Gastrocnemius medialis (tissue), 4 donors: ENCODE measurements around the gene DCAF5. TPM values are rescaled to one million over a fixed set of nuclear protein-coding genes. Genes with fewer than 3 reads are reported as not detected.

Experiments used
- ATAC-seq, 2 donors: fragments of 150-250 bp; one replicate each; pipeline ENCODE4 v1.9.1; 2016
- DNase-seq, 2 donors: peaks; one replicate each; pipeline ENCODE4 v3.0.0-alpha.2; 2019
- H3K27ac ChIP-seq, 4 donors: fragments of 200-600 bp; sonication (generic); 1 replicate in 1 of 4; 2 replicates in 3 of 4; pipeline ENCODE4 v1.5.1; 2016 to 2018; ENCODE audit warnings: mild to moderate bottlenecking in 2 of 4, moderate library complexity in 1 of 4
- H3K27me3 ChIP-seq, 3 donors: fragments of 200-600 bp; sonication (generic) in 2 of 3; 1 replicate in 1 of 3; 2 replicates in 2 of 3; pipeline versions ENCODE4 v1.5.1 to v1.6.0; 2016 to 2019; ENCODE audit warnings: mild to moderate bottlenecking in 1 of 3, moderate library complexity in 1 of 3
- H3K36me3 ChIP-seq, 2 donors: fragments of 200-600 bp; sonication (generic) in 1 of 2; one replicate each; pipeline ENCODE4 v1.5.1; 2017 to 2018
- H3K4me1 ChIP-seq, 2 donors: fragments of 200-600 bp; sonication (generic) in 1 of 2; one replicate each; pipeline ENCODE4 v1.5.1; 2016 to 2017; ENCODE audit warnings: mild to moderate bottlenecking in 2 of 2
- H3K4me3 ChIP-seq, 4 donors: fragments of 200-600 bp; sonication (generic) in 3 of 4; 1 replicate in 1 of 4; 2 replicates in 3 of 4; pipeline ENCODE4 v1.5.1; 2016 to 2019; ENCODE audit warnings: mild to moderate bottlenecking in 2 of 4
- H3K9me3 ChIP-seq, 3 donors: fragments of 200-600 bp; sonication (generic) in 2 of 3; 1 replicate in 1 of 3; 2 replicates in 2 of 3; pipeline ENCODE4 v1.5.1; 2016 to 2019
- POLR2A ChIP-seq, 2 donors: fragments of 450-650 bp; IDR thresholded peaks; one replicate each; pipeline ENCODE4 v1.6.1; 2017; ENCODE audit warnings: antibody characterized with exemption in 2 of 2, mild to moderate bottlenecking in 2 of 2, moderate library complexity in 2 of 2
- in situ Hi-C, 4 donors: fragments of 200-750 bp; cut with MboI; loops; one replicate each; pipeline versions ENCODE4 v1.15.0 to v1.8.0; 2017; ENCODE audit warnings: low sequenced_read_pairs in 4 of 4
- intact Hi-C: fragments of 100-400 bp; cut with DNase I; formaldehyde crosslinking; loops from one replicate; pipeline ENCODE4 v1.15.1; 2023; ENCODE audit warnings: low total_unique reads
- total RNA-seq, 4 donors: library from RNA; depleted of rRNA; stranded (reverse); fragments of >200 nt; gene quantifications; one replicate each; pipeline versions ENCODE4 v1.1.0 to v1.2.3, GENCODE V29; 2016
- TF ChIP-seq, protein P1 (sequence below), 5 experiments: fragments of 450-650 bp in 3 of 5; fragments of 200-600 bp in 2 of 5; sonication (generic) in 2 of 5; IDR thresholded peaks in 4 of 5; conservative IDR thresholded peaks in 1 of 5; 1 replicate in 4 of 5; 2 replicates in 1 of 5; pipeline ENCODE4 v1.5.1; 2016 to 2019; ENCODE audit warnings: antibody characterized with exemption in 5 of 5, mild to moderate bottlenecking in 3 of 5, moderate library complexity in 3 of 5

The DCAF5 gene
- total RNA-seq, 4 donors from 2014 or later = 45.9 to 96.6 (median 66.8) TPM

GRCh38 chr14:69101331-69101826, 51.5 kb downstream of the DCAF5 start:
- no peaks in the 10 kb centered on the region for H3K27me3 ChIP-seq
- peaks cover 0 to 7% of the 10 kb centered on the region in 2 donors for H3K36me3 ChIP-seq
- ATAC-seq = peak; percentile 78 to 82
- in situ Hi-C loops (loop anchor here in 1 of 4 donors (5.0 kb wide), 1 partner anchor 189 kb away; no protein-coding TSS in a partner anchor), intact Hi-C loops (no loop called here)
- no peaks in the 10 kb centered on the region for H3K9me3 ChIP-seq
- H3K27ac ChIP-seq = no peak overlapping the region
- no peak overlapping the region for H3K4me3 ChIP-seq
- TF ChIP-seq, protein P1, sequence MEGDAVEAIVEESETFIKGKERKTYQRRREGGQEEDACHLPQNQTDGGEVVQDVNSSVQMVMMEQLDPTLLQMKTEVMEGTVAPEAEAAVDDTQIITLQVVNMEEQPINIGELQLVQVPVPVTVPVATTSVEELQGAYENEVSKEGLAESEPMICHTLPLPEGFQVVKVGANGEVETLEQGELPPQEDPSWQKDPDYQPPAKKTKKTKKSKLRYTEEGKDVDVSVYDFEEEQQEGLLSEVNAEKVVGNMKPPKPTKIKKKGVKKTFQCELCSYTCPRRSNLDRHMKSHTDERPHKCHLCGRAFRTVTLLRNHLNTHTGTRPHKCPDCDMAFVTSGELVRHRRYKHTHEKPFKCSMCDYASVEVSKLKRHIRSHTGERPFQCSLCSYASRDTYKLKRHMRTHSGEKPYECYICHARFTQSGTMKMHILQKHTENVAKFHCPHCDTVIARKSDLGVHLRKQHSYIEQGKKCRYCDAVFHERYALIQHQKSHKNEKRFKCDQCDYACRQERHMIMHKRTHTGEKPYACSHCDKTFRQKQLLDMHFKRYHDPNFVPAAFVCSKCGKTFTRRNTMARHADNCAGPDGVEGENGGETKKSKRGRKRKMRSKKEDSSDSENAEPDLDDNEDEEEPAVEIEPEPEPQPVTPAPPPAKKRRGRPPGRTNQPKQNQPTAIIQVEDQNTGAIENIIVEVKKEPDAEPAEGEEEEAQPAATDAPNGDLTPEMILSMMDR (IDR thresholded peaks at IDR 0.05 in 4 of 5, conservative IDR thresholded peaks at IDR 0.05 in 1 of 5) = peak in 3 of 5 experiments; percentile 38 to 48 (median 45)
- TF ChIP-seq POLR2A (IDR thresholded peaks at IDR 0.05) = no peak
- no peaks in the 10 kb centered on the region for H3K4me1 ChIP-seq
- DNase-seq = no peak

GRCh38 chr14:69097974-69098373, 54.9 kb downstream of the DCAF5 start:
- Histone ChIP-seq H3K4me1 (peaks cover 0 to 6% of the 10 kb centered on the region in 2 donors), H3K27me3 (no peaks in the 10 kb centered on the region), H3K4me3 (no peak overlapping the region), H3K9me3 (no peaks in the 10 kb centered on the region), H3K36me3 (no peaks in the 10 kb centered on the region), H3K27ac (no peak overlapping the region)
- intact Hi-C loops (no loop called here), in situ Hi-C loops (loop anchor here in 2 of 4 donors (5.0 kb wide), 1 partner anchor 186 kb away; no protein-coding TSS in a partner anchor)
- no peak for ATAC-seq
- no peak for DNase-seq
- TF ChIP-seq, protein P1 (IDR thresholded peaks at IDR 0.05 in 4 of 5, conservative IDR thresholded peaks at IDR 0.05 in 1 of 5) = no peak
- TF ChIP-seq POLR2A (IDR thresholded peaks at IDR 0.05) = no peak

DNA sequence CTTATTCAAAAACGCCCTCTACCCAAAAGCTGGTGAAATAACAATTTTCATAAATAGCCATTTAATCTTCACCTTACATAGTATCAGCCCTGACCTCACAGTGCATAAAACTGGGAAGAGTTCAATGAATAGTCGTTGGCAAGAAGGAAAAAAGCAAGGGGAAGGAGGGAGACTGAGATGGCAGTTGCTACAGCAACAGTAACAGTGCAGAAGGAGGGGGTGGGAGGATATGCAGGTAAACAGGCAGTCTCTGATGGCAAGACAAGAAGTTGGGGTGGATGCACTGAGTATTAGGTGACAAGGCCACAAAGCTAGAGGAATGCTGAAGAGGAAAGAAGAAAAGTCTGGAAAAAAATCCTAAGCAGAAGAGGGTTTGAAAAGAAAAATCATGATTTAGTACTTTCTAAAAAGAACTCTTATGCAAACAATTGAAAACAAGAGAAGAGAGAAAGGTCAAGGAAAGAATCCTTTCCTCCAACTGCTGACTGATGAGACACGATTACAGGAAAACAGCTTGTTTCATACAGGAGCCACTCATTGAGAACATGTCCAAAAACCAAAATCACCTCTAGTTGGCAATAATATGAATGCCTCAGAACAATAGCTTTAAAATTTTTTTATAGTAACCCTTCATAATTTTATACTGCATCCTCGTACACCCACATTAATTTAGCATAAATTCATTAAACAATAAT, 56.0 kb downstream of the DCAF5 start:
- intact Hi-C loops = no loop called here
- in situ Hi-C loops = loop anchor here in 2 of 4 donors (5.0 kb wide), 1 partner anchor 185 kb away; no protein-coding TSS in a partner anchor
- Histone ChIP-seq H3K4me1 (peaks cover 0 to 6% of the 10 kb centered on the region in 2 donors), H3K36me3 (peaks cover 0 to under 1% of the 10 kb centered on the region in 2 donors), H3K4me3 (no peak overlapping the region), H3K27ac (no peak overlapping the region), H3K9me3 (no peaks in the 10 kb centered on the region), H3K27me3 (no peaks in the 10 kb centered on the region)
- DNase-seq = no peak
- TF ChIP-seq POLR2A (IDR thresholded peaks at IDR 0.05) = no peak
- TF ChIP-seq, protein P1 (IDR thresholded peaks at IDR 0.05 in 4 of 5, conservative IDR thresholded peaks at IDR 0.05 in 1 of 5) = no peak
- ATAC-seq = no peak

DNA sequence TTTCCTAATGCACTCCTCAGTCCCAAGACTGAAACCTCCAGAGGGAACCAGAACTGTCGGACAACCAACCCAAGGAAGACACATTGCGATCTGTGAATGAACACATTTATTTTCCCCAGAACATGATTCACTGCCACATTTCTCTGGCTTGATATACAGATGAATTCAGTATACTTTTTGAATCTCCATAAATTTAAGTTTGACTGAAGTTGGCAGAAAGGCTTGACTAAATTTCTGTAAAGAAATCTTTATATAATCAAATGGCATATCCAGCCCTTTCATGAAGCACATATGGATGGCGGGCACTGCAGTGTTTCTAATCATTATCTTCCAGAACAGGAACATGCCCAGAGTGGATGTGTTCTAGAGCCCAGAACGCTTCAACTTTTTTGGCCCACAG, 56.7 kb downstream of the DCAF5 start:
- Histone ChIP-seq H3K27ac (no peak overlapping the region), H3K4me3 (no peak overlapping the region), H3K36me3 (peaks cover 0 to 7% of the 10 kb centered on the region in 2 donors), H3K4me1 (peaks cover 0 to 6% of the 10 kb centered on the region in 2 donors), H3K9me3 (no peaks in the 10 kb centered on the region), H3K27me3 (no peaks in the 10 kb centered on the region)
- in situ Hi-C loops = loop anchor here in 2 of 4 donors (5.0 kb wide), 1 partner anchor 184 kb away; no protein-coding TSS in a partner anchor
- DNase-seq (no peak), ATAC-seq (no peak)
- intact Hi-C loops = no loop called here
- TF ChIP-seq POLR2A (IDR thresholded peaks at IDR 0.05) = no peak
- TF ChIP-seq, protein P1 (IDR thresholded peaks at IDR 0.05 in 4 of 5, conservative IDR thresholded peaks at IDR 0.05 in 1 of 5) = no peak
